WTC11 (cell line): ENCODE measurements around the gene CCDC157. TPM values are rescaled to one million over a fixed set of nuclear protein-coding genes. Genes with fewer than 3 reads are reported as not detected.
A peak's percentile ranks its signal among the peaks of the same experiment; 100 is the strongest.

Experiments
- ATAC-seq: fragments of 200-7000 bp; cut with Tn5 transposase; 2 replicates; pipeline ENCODE4 v1.10.0; 2021; ENCODE audit warnings: mild to moderate bottlenecking, moderate library complexity
- CTCF ChIA-PET: fragments of 300-600 bp; sonication (Branson Sonifier 250); formaldehyde crosslinking; loops from one replicate; lab custom pipeline; 2021; ENCODE audit warnings: antibody characterized with exemption; lab: Charles Lee
- POLR2A ChIA-PET: fragments of 350-600 bp; sonication (Branson Sonifier 250); formaldehyde crosslinking; loops from one replicate; lab custom pipeline; 2021; ENCODE audit warnings: antibody characterized with exemption; lab: Charles Lee
- DNase-seq: peaks from one replicate; pipeline ENCODE4 v3.0.0; 2021; ENCODE audit warnings: low spot score
- H3K27ac Mint-ChIP-seq: 2 replicates; pipeline ENCODE4 v1.8.0; 2021; ENCODE audit warnings: mixed read lengths
- H3K27me3 Mint-ChIP-seq: 2 replicates; pipeline ENCODE4 v1.8.0; 2021; ENCODE audit warnings: low read depth, mild to moderate bottlenecking, moderate library complexity, mixed read lengths
- H3K36me3 Mint-ChIP-seq: 2 replicates; pipeline ENCODE4 v1.8.0; 2021; ENCODE audit warnings: mixed read lengths
- H3K4me1 Mint-ChIP-seq: 2 replicates; pipeline ENCODE4 v1.8.0; 2022; ENCODE audit warnings: mixed read lengths
- H3K4me3 Mint-ChIP-seq: 2 replicates; pipeline ENCODE4 v1.8.0; 2021; ENCODE audit warnings: mild to moderate bottlenecking, moderate library complexity, mixed read lengths
- H3K9me3 Mint-ChIP-seq: 2 replicates; pipeline ENCODE4 v1.8.0; 2021; ENCODE audit warnings: mixed read lengths
- ARID4B ChIP-seq: sonication (generic); formaldehyde crosslinking; IDR thresholded peaks from 2 replicates; pipeline ENCODE4 v1.8.0; 2023; ENCODE audit warnings: missing genetic modification reagents, mild to moderate bottlenecking, borderline replicate concordance
- ELF4 ChIP-seq: sonication (generic); formaldehyde crosslinking; IDR thresholded peaks from 2 replicates; pipeline ENCODE4 v1.8.1; 2022; ENCODE audit warnings: low read depth, mild to moderate bottlenecking, moderate library complexity, missing genetic modification reagents
- FOXJ3 ChIP-seq: sonication (generic); formaldehyde crosslinking; IDR thresholded peaks from 2 replicates; pipeline ENCODE4 v1.9.0; 2021; ENCODE audit warnings: missing genetic modification reagents, mild to moderate bottlenecking, borderline replicate concordance
- HMGXB4 ChIP-seq: sonication (generic); formaldehyde crosslinking; IDR thresholded peaks from 2 replicates; pipeline ENCODE4 v1.8.1; 2023; ENCODE audit warnings: mild to moderate bottlenecking, moderate library complexity, missing genetic modification reagents
- IRF2 ChIP-seq: sonication (generic); formaldehyde crosslinking; IDR thresholded peaks from 2 replicates; pipeline ENCODE4 v1.8.0; 2022; ENCODE audit warnings: low read depth, missing genetic modification reagents, borderline replicate concordance
- ZNF263 ChIP-seq: sonication (generic); formaldehyde crosslinking; IDR thresholded peaks from 2 replicates; pipeline ENCODE4 v1.8.1; 2022; ENCODE audit warnings: low read depth, mild to moderate bottlenecking, moderate library complexity, missing genetic modification reagents
- ZNF532 ChIP-seq: fragments of 250-450 bp; sonication (Bioruptor Pico); IDR thresholded peaks from 2 replicates; pipeline ENCODE4 v1.9.0; 2021; ENCODE audit warnings: mild to moderate bottlenecking, borderline replicate concordance
- total RNA-seq: library from RNA; stranded (reverse); gene quantifications from 3 replicates; pipeline ENCODE4 v1.2.3, GENCODE V29; 2021
- TF ChIP-seq, protein P1 (sequence below): sonication (generic); formaldehyde crosslinking; IDR thresholded peaks from 2 replicates; pipeline ENCODE4 v1.8.0; 2022; ENCODE audit warnings: missing genetic modification reagents
- TF ChIP-seq, protein P2 (sequence below): fragments of 250-450 bp; sonication (Bioruptor Pico); conservative IDR thresholded peaks from 2 replicates; pipeline ENCODE4 v1.9.0; 2021; ENCODE audit warnings: mild to moderate bottlenecking

The CCDC157 gene
- total RNA-seq, 1 experiment from 2014 or later, result 6.5 TPM

DNA sequence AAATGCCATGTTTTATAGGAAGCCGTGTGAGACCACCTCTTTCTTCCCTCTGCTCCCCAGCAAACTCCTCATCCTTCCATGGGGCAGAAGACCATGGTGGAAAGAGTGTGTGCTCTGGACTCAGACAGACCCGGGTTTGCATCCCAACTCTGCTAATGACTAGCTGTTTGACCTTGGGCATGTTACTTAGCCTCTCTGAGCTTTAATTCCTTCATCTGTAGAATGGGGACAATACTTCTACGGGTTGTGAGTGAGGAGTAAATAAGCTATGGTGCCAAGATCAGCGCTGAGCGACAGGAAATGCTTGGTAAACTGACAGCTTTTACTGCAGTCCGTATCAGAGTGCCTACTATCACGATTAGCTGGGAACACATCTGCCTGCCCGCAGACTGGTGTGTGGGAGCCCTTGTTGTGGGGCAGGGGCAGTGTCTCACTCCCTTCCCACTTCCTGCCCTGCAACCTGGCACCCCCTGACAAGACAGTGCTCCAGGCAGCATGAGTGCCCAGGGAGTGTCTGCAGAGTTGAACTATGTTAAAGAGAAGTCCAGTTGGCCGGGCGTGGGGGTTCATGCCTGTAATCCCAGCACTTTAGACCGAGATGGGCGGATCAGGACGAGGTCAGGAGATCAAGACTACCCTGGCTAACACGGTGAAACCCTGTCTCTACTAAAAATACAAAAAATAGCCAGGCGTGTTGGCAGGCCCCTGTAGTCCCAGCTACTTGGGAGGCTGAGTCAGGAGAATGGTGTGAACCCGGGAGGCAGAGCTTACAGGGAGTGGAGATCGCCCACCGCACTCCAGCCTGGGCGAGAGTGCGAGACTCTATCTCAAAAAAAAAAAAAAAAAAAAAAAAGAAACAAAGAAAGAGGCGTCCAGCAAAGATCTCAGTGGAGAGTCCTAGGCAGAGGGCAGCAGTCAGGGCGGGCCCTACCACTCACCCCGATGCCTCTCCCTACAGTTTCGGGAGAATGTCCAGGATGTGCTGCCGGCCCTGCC, 42.2 kb downstream of the CCDC157 start:
- POLR2A ChIA-PET, result interaction anchor here (1.2 kb wide), 1 partner anchor 15 kb away, joined by 4 read pairs; no protein-coding TSS in a partner anchor
- Mint-ChIP-seq H3K4me3 (no peak overlapping the region), H3K4me1 (peaks cover 27% of the 10 kb centered on the region), H3K9me3 (no peaks in the 10 kb centered on the region), H3K27me3 (peaks cover 57% of the 10 kb centered on the region)
- DNase-seq, result no peak
- no peak for ATAC-seq
- no peak for TF ChIP-seq IRF2 (CRISPR knock-in tag)
- TF ChIP-seq, protein P1, sequence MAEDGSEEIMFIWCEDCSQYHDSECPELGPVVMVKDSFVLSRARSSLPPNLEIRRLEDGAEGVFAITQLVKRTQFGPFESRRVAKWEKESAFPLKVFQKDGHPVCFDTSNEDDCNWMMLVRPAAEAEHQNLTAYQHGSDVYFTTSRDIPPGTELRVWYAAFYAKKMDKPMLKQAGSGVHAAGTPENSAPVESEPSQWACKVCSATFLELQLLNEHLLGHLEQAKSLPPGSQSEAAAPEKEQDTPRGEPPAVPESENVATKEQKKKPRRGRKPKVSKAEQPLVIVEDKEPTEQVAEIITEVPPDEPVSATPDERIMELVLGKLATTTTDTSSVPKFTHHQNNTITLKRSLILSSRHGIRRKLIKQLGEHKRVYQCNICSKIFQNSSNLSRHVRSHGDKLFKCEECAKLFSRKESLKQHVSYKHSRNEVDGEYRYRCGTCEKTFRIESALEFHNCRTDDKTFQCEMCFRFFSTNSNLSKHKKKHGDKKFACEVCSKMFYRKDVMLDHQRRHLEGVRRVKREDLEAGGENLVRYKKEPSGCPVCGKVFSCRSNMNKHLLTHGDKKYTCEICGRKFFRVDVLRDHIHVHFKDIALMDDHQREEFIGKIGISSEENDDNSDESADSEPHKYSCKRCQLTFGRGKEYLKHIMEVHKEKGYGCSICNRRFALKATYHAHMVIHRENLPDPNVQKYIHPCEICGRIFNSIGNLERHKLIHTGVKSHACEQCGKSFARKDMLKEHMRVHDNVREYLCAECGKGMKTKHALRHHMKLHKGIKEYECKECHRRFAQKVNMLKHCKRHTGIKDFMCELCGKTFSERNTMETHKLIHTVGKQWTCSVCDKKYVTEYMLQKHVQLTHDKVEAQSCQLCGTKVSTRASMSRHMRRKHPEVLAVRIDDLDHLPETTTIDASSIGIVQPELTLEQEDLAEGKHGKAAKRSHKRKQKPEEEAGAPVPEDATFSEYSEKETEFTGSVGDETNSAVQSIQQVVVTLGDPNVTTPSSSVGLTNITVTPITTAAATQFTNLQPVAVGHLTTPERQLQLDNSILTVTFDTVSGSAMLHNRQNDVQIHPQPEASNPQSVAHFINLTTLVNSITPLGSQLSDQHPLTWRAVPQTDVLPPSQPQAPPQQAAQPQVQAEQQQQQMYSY, result peak; percentile 31; the same call in 1 of the 2 replicates
- TF ChIP-seq, all 79 proteins: peak for 1
- CTCF ChIA-PET, result interaction anchor here (1.1 to 4.1 kb wide), 2 partner anchors 11 to 25 kb away, joined by 5 to 56 read pairs; partner anchors contain the start of genes MTFP1 and RNF215
- Mint-ChIP-seq H3K27ac (no peak overlapping the region), H3K36me3 (no peaks in the 10 kb centered on the region)

- ChIA-PET POLR2A (no interaction called here), CTCF (interaction anchor here (1.1 kb wide), 1 partner anchor 12 kb away, joined by 5 read pairs; the partner anchor contains the start of gene RNF215)
- ATAC-seq (no peak), DNase-seq (no peak)
- H3K27ac Mint-ChIP-seq, result no peak overlapping the region
- H3K4me1 Mint-ChIP-seq, result peaks cover 27% of the 10 kb centered on the region
- TF ChIP-seq ZNF532 (CRISPR knock-in tag), result no peak
- TF ChIP-seq FOXJ3 (CRISPR knock-in tag), result no peak
- no peak overlapping the region for H3K4me3 Mint-ChIP-seq
- H3K36me3 Mint-ChIP-seq, result no peaks in the 10 kb centered on the region
- peaks cover 58% of the 10 kb centered on the region for H3K27me3 Mint-ChIP-seq
- H3K9me3 Mint-ChIP-seq, result no peaks in the 10 kb centered on the region
Measured at GRCh38 chr22:30399718-30400117, 42.9 kb downstream of the CCDC157 start.

GRCh38 chr22:30400159-30400558, 43.4 kb downstream of the CCDC157 start:
- ChIA-PET POLR2A (no interaction called here), CTCF (interaction anchor here (0.6 kb wide), 1 partner anchor 135 kb away, joined by 4 read pairs; no protein-coding TSS in a partner anchor)
- no peak for ATAC-seq
- peak overlapping the region; percentile 45; the same call in 1 of the 2 replicates for H3K27ac Mint-ChIP-seq
- H3K4me3 Mint-ChIP-seq, result no peak overlapping the region
- H3K36me3 Mint-ChIP-seq, result no peaks in the 10 kb centered on the region
- H3K27me3 Mint-ChIP-seq, result peaks cover 60% of the 10 kb centered on the region
- H3K4me1 Mint-ChIP-seq, result peaks cover 27% of the 10 kb centered on the region
- H3K9me3 Mint-ChIP-seq, result no peaks in the 10 kb centered on the region
- DNase-seq, result no peak
- TF ChIP-seq HMGXB4 (CRISPR knock-in tag) (no peak), ELF4 (no peak), ZNF263 (no peak), ARID4B (CRISPR knock-in tag) (no peak)
- TF ChIP-seq, protein P2, sequence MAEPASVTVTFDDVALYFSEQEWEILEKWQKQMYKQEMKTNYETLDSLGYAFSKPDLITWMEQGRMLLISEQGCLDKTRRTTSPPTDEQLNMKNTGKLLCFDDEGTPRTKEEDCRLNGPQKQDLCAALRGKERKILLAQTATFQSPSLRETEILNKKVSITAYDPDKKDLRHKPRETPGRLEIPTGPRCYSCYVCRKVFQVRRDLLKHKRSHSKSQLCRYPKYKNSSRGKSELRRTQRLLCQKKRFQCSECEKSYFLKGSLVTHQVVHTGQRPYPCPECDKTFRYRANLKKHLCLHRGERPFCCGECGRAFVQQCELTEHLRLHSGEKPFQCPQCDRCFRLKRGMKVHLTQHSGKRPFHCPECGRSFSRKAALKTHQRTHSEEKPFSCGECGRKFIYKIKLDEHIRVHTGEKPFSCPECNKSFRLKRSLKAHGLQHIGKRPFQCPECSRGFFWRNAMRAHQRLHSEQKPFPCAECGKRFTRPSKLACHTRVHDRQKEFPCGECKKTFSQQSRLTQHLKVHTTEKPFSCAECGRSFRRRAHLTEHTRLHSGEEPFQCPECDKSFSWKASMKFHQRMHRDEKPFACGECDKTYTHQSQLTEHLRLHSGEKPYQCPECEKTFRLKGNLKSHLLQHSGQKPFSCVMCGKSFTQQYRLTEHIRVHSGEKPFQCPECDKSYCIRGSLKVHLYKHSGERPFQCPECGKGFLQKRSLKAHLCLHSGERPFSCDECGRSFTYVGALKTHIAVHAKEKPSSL (CRISPR knock-in tag), result no peak
